HG02884 (cell line): ENCODE results near the gene SEC24C.
A peak's percentile ranks its signal among the peaks of the same experiment; 100 is the strongest.

Experiments
- ATAC-seq: cut with Tn5 transposase; IDR thresholded peaks from one replicate; pipeline ENCODE4 v1.9.1; 2021; ENCODE audit warnings: mild to moderate bottlenecking, moderate library complexity; ENCODE audit not compliant: unreplicated experiment

The SEC24C gene

GRCh38 chr10:73809061-73809818, 65.1 kb downstream of the SEC24C start:
- no peak for ATAC-seq

- no peak for ATAC-seq
Observed at GRCh38 chr10:73810358-73810734, 66.2 kb downstream of the SEC24C start.

- peak; percentile 22 for ATAC-seq
Observed at GRCh38 chr10:73810735-73811465, 66.7 kb downstream of the SEC24C start.

GRCh38 chr10:73812657-73813056, 68.5 kb downstream of the SEC24C start:
- ATAC-seq = no peak

- ATAC-seq = no peak
Observed at GRCh38 chr10:73813333-73813732, 69.2 kb downstream of the SEC24C start.

- no peak for ATAC-seq
Observed at GRCh38 chr10:73814276-73814895, 70.2 kb downstream of the SEC24C start.

GRCh38 chr10:73814896-73815718, 70.9 kb downstream of the SEC24C start:
- ATAC-seq = no peak

GRCh38 chr10:73815719-73816030, 71.5 kb downstream of the SEC24C start:
- no peak for ATAC-seq

- no peak for ATAC-seq
Observed at GRCh38 chr10:73816917-73817729, 73.0 kb downstream of the SEC24C start.

- no peak for ATAC-seq
Observed at GRCh38 chr10:73817826-73818225, 73.7 kb downstream of the SEC24C start.

GRCh38 chr10:73818402-73818801, 74.2 kb downstream of the SEC24C start:
- ATAC-seq = no peak

GRCh38 chr10:73819081-73819480, 74.9 kb downstream of the SEC24C start:
- no peak for ATAC-seq

- ATAC-seq = no peak
Observed at GRCh38 chr10:73819513-73820093, 75.4 kb downstream of the SEC24C start.
